Measurements from ENCODE around the gene LDLRAD3. TPM values are rescaled to one million over a fixed set of nuclear protein-coding genes. Genes with fewer than 3 reads are reported as not detected.

Gene LDLRAD3
- polyA plus RNA-seq, 3 donors = 7.3 to 14.1 (median 10.4) TPM

- H3K9me3 Mint-ChIP-seq = no peaks in the 10 kb centered on the region
- H3K4me1 Mint-ChIP-seq = peaks cover under 1% of the 10 kb centered on the region
- DNase-seq = no peak
- Histone ChIP-seq H3K4me3 (replicated peaks in 1 of 3; ENCODE audit: low read depth in 2 of 3, low read length in 3 of 3) (no peak overlapping the region), H3K9me3 (replicated peaks in 1 of 2; ENCODE audit: control insufficient read depth in 1 of 2, insufficient read depth in 1 of 2, low read length in 2 of 2) (no peaks in the 10 kb centered on the region), H3K4me1 (ENCODE audit: control insufficient read depth in 1 of 2, insufficient read depth in 2 of 2, low read length in 2 of 2) (no peaks in the 10 kb centered on the region), H3K9ac (ENCODE audit: insufficient read depth, low read length, poor library complexity, severe bottlenecking) (no peak overlapping the region), H4K20me1 (ENCODE audit: insufficient read depth, low read length) (no peaks in the 10 kb centered on the region), H3K79me2 (ENCODE audit: insufficient read depth, low read length) (no peaks in the 10 kb centered on the region), H3K27me3 (ENCODE audit: control insufficient read depth in 2 of 2, insufficient read depth in 2 of 2, low read length in 2 of 2) (no peaks in the 10 kb centered on the region), H3K4me2 (replicated peaks; ENCODE audit: extremely low read depth, low read length, poor library complexity, severe bottlenecking) (no peak overlapping the region), H3K27ac (ENCODE audit: low read depth in 1 of 2, low read length in 2 of 2) (no peak overlapping the region), H2AFZ (ENCODE audit: insufficient read depth, low read depth, low read length, poor library complexity, severe bottlenecking) (no peak overlapping the region), H3K36me3 (replicated peaks in 1 of 2; ENCODE audit: control insufficient read depth in 1 of 2, insufficient read depth in 2 of 2, low read length in 2 of 2) (no peaks in the 10 kb centered on the region)
- no peak overlapping the region for H3K27ac Mint-ChIP-seq
- H3K36me3 Mint-ChIP-seq = peaks cover 3 to 6% of the 10 kb centered on the region in 2 donors
- H3K27me3 Mint-ChIP-seq (ENCODE audit: low read depth in 3 of 3) = peaks cover 0 to 4% (median 0%) of the 10 kb centered on the region in 3 donors
- WGBS (ENCODE audit: insufficient coverage) = 70% methylated on average over 2 of the region's 5 CpGs
- intact Hi-C loops (cut with micrococcal nuclease) = loop anchor here in 1 of 2 donors (10.0 kb wide), 1 partner anchor 222 kb away; no protein-coding TSS in a partner anchor
- no peak overlapping the region for H3K4me3 Mint-ChIP-seq
- TF ChIP-seq, protein P1, sequence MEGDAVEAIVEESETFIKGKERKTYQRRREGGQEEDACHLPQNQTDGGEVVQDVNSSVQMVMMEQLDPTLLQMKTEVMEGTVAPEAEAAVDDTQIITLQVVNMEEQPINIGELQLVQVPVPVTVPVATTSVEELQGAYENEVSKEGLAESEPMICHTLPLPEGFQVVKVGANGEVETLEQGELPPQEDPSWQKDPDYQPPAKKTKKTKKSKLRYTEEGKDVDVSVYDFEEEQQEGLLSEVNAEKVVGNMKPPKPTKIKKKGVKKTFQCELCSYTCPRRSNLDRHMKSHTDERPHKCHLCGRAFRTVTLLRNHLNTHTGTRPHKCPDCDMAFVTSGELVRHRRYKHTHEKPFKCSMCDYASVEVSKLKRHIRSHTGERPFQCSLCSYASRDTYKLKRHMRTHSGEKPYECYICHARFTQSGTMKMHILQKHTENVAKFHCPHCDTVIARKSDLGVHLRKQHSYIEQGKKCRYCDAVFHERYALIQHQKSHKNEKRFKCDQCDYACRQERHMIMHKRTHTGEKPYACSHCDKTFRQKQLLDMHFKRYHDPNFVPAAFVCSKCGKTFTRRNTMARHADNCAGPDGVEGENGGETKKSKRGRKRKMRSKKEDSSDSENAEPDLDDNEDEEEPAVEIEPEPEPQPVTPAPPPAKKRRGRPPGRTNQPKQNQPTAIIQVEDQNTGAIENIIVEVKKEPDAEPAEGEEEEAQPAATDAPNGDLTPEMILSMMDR (IDR thresholded peaks at IDR 0.05) = no peak
Measured at GRCh38 chr11:36156817-36157519, 213.1 kb downstream of the LDLRAD3 start.

- Histone ChIP-seq H3K4me3 (replicated peaks in 1 of 3; ENCODE audit: low read depth in 2 of 3, low read length in 3 of 3) (no peak overlapping the region), H3K36me3 (replicated peaks in 1 of 2; ENCODE audit: control insufficient read depth in 1 of 2, insufficient read depth in 2 of 2, low read length in 2 of 2) (no peaks in the 10 kb centered on the region), H2AFZ (ENCODE audit: insufficient read depth, low read depth, low read length, poor library complexity, severe bottlenecking) (no peak overlapping the region), H3K79me2 (ENCODE audit: insufficient read depth, low read length) (no peaks in the 10 kb centered on the region), H3K27me3 (ENCODE audit: control insufficient read depth in 2 of 2, insufficient read depth in 2 of 2, low read length in 2 of 2) (no peaks in the 10 kb centered on the region), H3K27ac (ENCODE audit: low read depth in 1 of 2, low read length in 2 of 2) (no peak overlapping the region), H4K20me1 (ENCODE audit: insufficient read depth, low read length) (no peaks in the 10 kb centered on the region), H3K4me1 (ENCODE audit: control insufficient read depth in 1 of 2, insufficient read depth in 2 of 2, low read length in 2 of 2) (no peaks in the 10 kb centered on the region), H3K9me3 (replicated peaks in 1 of 2; ENCODE audit: control insufficient read depth in 1 of 2, insufficient read depth in 1 of 2, low read length in 2 of 2) (no peaks in the 10 kb centered on the region), H3K4me2 (replicated peaks; ENCODE audit: extremely low read depth, low read length, poor library complexity, severe bottlenecking) (no peak overlapping the region), H3K9ac (ENCODE audit: insufficient read depth, low read length, poor library complexity, severe bottlenecking) (no peak overlapping the region)
- Mint-ChIP-seq H3K36me3 (no peaks in the 10 kb centered on the region), H3K4me3 (no peak overlapping the region), H3K27me3 (ENCODE audit: low read depth in 3 of 3) (peaks cover 0 to 3% (median 2%) of the 10 kb centered on the region in 3 donors), H3K27ac (peak overlapping the region in 2 of 7 donors; percentile 2 to 17), H3K9me3 (peaks cover 0 to 2% (median 0%) of the 10 kb centered on the region in 7 donors), H3K4me1 (no peaks in the 10 kb centered on the region)
- WGBS (ENCODE audit: insufficient coverage) = 94% methylated on average over 6 of the region's 10 CpGs
- intact Hi-C loops (cut with micrococcal nuclease) = no loop called here
- TF ChIP-seq, protein P1 (IDR thresholded peaks at IDR 0.05) = no peak
- no peak for DNase-seq
Measured at GRCh38 chr11:36160091-36160490, 216.2 kb downstream of the LDLRAD3 start.
